Activated CD8-positive, alpha-beta memory T cell treated with anti-CD3 and anti-CD28 coated beads, Interleukin-2, amount 50 U/mL, for 1 hour (primary cell): ENCODE measurements around the gene FBXL14.

Experiments
- DNase-seq: peaks from one replicate; pipeline ENCODE4 v3.0.0-alpha.2; 2020; ENCODE audit errors: extremely low read depth

The FBXL14 gene

DNA sequence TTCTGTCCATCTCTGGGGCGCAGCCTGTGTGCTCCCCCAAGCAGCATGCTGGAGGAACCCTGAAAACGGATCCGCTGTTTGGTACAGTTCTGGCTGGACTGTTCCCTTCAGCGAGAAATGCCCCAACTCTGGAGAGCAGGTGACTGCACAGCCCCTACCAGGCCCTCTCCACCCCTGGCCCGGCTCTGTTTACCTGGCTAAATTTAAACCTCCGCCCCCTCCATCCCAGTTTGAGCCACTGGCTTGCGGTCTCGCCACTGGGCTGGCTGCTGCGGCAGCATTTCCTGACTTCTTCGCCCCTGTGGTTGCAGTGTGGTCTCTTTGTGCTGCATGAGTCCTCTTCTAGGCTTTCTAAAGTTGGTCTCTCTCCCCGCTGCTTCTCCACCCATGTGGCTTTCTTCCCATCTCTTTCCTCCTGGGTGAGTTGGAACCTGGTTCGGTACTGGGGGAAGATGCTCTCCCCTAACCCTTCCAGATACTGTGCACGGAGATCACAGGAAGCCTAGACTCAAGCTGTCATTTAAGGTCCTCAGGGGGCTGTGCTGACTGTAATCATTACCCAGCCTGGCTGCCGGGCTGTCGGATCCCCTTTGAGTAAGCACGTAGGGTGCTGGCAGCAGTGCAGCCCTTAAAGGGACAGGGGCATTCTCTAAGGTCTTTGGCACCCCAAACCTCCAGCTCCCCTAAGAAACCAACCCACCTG is 60.6 kb downstream of the FBXL14 start:
- no peak for DNase-seq

DNA sequence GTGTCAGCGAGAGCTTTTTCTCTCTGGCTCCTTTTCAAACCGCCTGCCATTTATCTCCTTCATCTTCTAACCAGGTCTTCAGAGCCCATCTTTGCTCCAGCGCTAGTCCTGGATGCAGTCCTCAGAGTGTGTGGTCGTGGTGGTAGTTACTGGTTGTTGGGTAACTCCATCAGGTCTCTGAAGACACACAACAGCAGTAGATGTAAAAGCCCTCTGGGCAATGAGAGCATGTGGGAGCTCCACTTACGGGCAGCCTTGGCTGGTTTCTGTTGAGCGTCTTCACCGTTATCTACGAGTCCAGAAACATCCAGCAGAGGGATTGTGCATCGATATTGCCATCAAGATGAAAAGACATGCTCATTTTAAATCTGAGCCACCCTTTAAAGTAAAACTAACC is 61.2 kb downstream of the FBXL14 start:
- DNase-seq, result no peak

GRCh38 chr12:1532375-1533165 is 61.8 kb downstream of the FBXL14 start:
- DNase-seq, result no peak

DNA sequence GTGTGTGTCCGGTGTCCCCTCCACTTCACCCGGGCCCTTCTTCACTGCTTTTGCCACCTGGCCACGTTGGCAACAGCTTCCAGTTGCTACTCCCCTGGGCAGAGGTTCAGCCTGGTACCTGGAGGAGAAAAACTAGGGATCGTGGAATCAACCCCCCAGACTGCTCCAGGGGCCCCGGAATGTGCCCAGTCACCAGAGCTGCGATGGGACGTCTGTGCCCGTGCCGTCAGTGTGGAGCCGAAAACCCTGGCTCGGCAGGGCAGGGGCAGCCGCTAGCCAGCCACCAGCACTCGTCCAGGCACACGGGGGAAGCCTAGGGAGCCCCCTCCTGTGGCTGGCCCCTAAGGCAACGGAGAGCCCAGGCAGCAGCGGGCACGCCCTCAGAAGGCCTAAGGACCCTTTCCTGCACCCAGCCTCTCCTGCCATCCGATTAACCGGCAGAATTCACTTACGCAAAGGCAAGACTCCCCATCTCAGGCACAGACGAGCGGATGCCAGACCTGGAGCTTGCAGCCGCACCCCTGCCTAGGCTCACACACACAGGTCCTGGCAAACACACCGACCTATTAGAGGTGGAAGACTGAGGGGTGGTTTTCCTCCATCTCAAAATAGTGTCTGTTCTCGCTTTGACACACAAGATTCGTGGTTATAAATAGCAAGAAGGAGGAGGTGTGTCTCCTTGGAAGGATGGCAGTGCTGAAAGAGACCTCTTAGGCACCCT is 62.6 kb downstream of the FBXL14 start:
- DNase-seq, result no peak

DNA sequence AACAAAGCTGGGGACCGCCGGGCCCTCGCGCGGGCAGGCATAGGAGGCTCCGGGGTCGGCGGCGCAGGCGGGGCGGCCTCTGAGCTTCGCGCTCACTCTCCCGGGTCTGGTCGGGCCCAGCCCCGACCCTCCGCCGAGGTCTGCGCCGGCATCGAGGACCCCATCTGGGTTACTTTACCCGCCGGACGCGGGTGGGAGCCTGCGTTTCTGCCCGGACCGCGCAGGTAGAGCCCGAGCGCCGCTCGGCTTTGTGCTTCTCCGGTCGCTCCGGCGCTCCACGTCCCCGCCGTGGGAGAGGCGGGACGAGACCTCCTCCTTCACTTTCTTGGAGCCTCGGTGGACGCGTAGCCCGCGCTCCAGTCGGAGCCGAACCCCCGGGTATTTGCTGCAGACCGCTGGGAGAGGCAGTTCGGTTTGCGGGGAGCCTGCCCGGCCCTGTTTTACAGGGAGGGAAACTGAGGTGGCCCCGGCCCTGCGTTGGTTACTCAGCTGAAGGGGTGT is 63.2 kb downstream of the FBXL14 start:
- no peak for DNase-seq

DNA sequence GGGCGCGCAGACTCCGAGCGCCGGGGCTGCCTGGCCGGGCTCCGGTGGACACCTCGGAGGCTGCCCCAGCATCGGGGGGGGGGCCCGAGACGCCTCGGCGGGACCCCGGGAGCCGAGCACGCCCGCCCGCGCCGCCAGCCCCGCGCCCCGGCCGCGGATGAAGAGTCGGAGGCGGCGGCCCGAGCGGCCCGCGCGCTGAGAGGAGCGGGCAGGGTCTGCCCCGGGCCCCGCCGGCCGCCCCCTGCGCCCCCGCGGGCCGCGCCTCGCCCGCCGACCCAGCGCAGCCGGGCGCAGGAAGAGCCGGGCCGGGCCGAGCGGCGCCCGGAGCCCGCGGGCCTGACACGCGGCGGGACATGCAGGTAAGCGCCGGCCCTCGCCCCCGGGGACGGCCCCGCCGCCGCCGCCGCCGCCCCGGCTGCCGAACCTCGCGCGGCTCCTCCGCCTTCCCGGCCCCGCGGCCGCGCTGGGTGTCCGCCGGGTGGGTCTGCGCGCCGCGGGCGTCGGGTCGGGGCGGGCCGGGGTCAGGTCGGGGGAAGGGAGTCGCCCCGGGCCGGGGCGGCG is 63.7 kb downstream of the FBXL14 start:
- DNase-seq, result no peak

- no peak for DNase-seq
These were observed 64.4 kb downstream of the FBXL14 start for GRCh38 chr12:1529862-1530591.

DNA sequence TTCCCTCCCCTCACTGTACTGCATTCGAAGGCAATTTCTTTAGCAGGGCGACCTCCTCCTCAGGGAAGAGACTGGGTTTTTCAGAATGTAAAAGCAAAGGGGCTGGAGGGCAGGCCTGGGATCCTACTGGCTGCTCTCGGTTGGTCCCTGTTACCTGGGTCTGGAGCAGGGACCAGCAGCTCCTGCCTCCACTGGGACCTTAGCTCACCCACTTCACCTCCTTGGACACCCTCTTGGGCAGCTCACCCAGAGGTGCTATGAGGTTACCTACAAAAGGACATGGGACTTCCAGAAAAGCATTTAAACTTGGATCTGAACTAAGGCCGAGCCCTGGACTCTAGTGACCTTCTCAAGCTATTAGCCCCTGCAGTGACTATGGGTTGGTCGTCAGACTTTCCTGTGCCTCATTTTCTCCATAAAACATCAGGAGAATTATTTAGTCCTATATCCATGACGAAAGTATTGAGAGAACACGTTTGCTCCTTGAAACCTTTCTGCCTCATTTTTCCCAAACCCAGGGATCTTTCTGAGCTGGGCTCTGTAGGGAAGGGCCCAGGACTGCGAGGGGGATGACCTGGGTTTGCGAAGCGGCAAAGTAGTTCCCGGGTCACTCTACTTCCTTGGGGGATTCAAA is 65.0 kb downstream of the FBXL14 start:
- no peak for DNase-seq

- DNase-seq, result no peak
These were observed 65.6 kb downstream of the FBXL14 start for GRCh38 chr12:1528791-1529190.

DNA sequence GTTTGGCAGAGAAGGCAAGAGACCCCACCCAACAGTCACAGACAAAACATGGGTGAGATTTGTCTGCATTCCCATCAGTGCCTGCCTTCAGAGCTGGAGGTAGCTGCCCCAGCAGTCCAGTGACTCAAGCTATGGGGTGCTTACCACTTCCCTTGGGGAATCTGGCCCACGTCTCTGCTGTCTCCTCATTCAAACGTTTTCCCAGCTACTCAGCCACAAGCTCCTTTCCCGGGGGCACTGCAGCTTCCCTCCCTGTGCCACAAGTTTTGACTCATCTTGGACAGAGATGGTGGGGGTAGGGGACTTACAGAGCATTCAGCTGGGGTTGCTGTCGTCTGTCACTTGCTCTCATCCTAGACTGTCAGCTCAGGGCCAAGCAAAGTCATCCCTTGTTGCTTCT is 66.6 kb downstream of the FBXL14 start:
- no peak for DNase-seq

- DNase-seq, result no peak
These were observed 68.5 kb downstream of the FBXL14 start for GRCh38 chr12:1525858-1526257.

DNA sequence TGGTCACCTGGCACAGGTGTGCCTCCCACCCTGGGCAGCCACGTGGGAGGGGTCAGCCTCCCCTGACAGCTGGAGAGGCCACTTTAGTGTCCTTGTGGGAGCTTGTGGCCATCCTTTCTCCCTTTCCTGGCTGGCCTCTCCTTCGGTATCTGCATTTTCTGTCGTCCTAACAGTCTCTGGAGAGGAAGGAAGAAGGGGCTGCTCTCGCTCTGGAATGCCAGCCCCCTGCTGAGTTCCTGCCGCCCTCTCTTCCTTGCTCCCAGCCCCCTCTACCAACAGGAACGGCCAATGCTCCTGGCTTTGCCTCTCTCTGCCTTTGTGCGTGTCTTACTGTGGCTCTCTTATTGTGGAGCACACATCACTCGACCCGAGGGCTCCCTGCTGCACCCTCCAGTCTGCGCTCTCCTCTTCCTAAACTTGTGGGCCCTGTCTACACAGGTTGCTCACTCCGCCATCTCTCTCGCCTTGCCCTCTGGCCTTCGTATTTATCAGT is 70.8 kb downstream of the FBXL14 start:
- DNase-seq, result no peak

- DNase-seq, result no peak
These were observed 71.3 kb downstream of the FBXL14 start for GRCh38 chr12:1523046-1523445.

DNA sequence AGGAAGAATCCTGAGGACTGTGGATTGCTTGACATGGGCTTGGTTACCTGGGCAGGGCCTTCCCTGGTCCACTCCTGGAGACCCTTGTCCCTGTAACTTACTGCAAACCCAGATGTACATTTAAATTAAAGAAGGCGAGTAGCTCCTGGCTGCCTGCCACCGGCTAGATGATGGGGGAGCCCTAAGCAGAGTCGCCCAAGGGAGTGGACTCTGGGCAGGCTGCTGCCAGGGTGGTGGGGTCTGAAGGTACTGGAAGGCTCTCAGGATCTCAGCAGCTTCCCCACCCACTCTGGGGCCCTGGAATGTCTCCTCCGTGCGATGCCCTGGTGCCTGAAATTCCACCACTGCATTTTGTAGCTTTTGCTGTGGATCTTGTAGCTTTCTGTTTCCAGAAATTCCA is 74.7 kb downstream of the FBXL14 start:
- no peak for DNase-seq

- no peak for DNase-seq
These were observed 75.5 kb downstream of the FBXL14 start for GRCh38 chr12:1518591-1519516.

DNA sequence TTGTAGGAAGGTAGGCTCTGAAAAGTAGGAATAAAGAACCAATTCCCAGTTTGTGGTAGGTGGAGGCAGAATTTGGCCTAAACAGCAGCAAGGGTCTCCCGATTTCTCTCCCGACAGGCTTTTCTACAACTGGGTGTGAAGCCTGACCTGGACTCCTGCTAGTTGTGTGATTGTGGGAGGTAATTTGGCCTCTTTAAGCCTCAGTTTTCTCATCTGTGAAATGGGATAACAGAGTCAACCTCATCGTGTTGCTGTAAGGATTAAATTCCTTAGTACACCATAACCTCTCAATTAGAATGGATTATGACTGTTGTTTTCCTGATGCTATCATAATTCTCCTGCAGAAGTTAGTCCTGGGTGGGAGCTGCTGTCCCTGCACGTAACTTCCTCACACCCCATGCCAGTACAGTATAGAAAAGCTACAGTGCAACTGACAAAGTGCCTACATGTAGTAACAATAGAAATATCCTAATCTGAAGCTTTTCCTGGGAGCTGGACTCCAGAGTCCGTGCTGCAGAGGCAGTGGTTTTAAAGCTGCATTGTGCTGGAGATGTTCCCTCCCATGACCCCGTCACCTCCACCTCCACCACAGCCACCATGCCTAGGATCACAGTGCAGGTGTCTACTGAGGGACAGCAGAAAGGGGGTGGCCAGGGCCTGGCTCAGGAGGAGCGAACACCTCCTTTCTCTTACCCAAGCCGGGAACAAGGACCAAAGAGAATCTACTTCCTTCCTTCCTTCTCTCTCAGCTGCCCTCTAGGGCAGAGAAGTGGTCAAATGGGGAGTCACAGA is 76.5 kb downstream of the FBXL14 start:
- DNase-seq, result no peak

- DNase-seq, result no peak
These were observed 77.4 kb downstream of the FBXL14 start for GRCh38 chr12:1517007-1517406.
